ENCODE results near the gene POLR3H. TPM values are rescaled to one million over a fixed set of nuclear protein-coding genes. Genes with fewer than 3 reads are reported as not detected.

The POLR3H gene
- total and polyA plus RNA-seq, 10 of the 15 experiments (the other 5 are each of a cell fraction or from before 2014, with no cell fraction given): 3.5 to 62.7 (median 24.6) TPM

- TF ChIP-seq BMI1 (IDR thresholded peaks at IDR 0.05; ENCODE audit: borderline replicate concordance) (no peak), E2F8 (IDR thresholded peaks at IDR 0.05; ENCODE audit: low read depth, partially characterized antibody) (no peak)
These were observed 23.1 kb downstream of the POLR3H start (continued) for GRCh38 chr22:41521126-41521525.

- FAIRE-seq: no peak
These were observed 26.3 kb downstream of the POLR3H start for GRCh38 chr22:41518048-41518347.

More at GRCh38 chr22:41518048-41518347, 26.3 kb downstream of the POLR3H start:
- CTCF ChIA-PET: interaction anchor here (0.6 to 6.2 kb wide), 26 partner anchors 10 to 595 kb away, joined by 3 to 141 read pairs (median 7); partner anchors contain the start of genes ACO2, PHF5A, PMM1 and POLR3H
- Histone ChIP-seq H3K9ac (ENCODE audit: control insufficient read depth, insufficient read depth, low read length) (no peak overlapping the region), H3K9me3 (replicated peaks; ENCODE audit: control insufficient read depth, insufficient read depth, low read length) (no peaks in the 10 kb centered on the region), H3K36me3 (ENCODE audit: control insufficient read depth in 2 of 2, insufficient read depth in 2 of 2, low read length in 1 of 2) (peaks cover 24 to 51% of the 10 kb centered on the region in 2 experiments), H3K4me3 (no peak overlapping the region), H4K20me1 (ENCODE audit: control insufficient read depth, insufficient read depth) (no peaks in the 10 kb centered on the region), H3K27me3 (replicated peaks in 1 of 2; ENCODE audit: control insufficient read depth in 2 of 2, insufficient read depth in 2 of 2, low read length in 1 of 2) (no peaks in the 10 kb centered on the region), H2AFZ (ENCODE audit: control insufficient read depth, low read depth, low read length) (no peak overlapping the region), H3K27ac (ENCODE audit: control insufficient read depth, insufficient read depth) (no peak overlapping the region), H3K79me2 (ENCODE audit: control insufficient read depth, insufficient read depth, low read length) (no peaks in the 10 kb centered on the region), H3K4me1 (ENCODE audit: control insufficient read depth, insufficient read depth, low read length) (no peaks in the 10 kb centered on the region), H3K4me2 (ENCODE audit: control insufficient read depth, insufficient read depth) (no peak overlapping the region)
- RAD21 ChIA-PET (ENCODE audit: unreplicated experiment): interaction anchor here (0.8 to 4.9 kb wide), 9 partner anchors 9 to 115 kb away, joined by 3 to 67 read pairs (median 4); partner anchors contain the start of genes ACO2 and PHF5A
- SMC1A ChIA-PET (ENCODE audit: uncharacterized antibody, unreplicated experiment): interaction anchor here (0.9 to 4.7 kb wide), 7 partner anchors 12 to 114 kb away, joined by 3 to 57 read pairs (median 4); no protein-coding TSS in a partner anchor
- no peak for TF ChIP-seq MXI1 (IDR thresholded peaks at IDR 0.05; ENCODE audit: low read depth, low read length)
- TF ChIP-seq NFYB (IDR thresholded peaks at IDR 0.05; ENCODE audit: insufficient read depth, low read depth, low read length): no peak
- TF ChIP-seq MTA3 (IDR thresholded peaks at IDR 0.05; ENCODE audit: borderline replicate concordance, low read length): no peak
- TF ChIP-seq MTA2 (IDR thresholded peaks at IDR 0.05; ENCODE audit: low read depth): no peak
- TF ChIP-seq STAT3 (IDR thresholded peaks at IDR 0.05; ENCODE audit: low read depth, low read length): no peak
- no peak for TF ChIP-seq RELB (IDR thresholded peaks at IDR 0.05; ENCODE audit: low read depth)
- no peak for TF ChIP-seq CEBPB (IDR thresholded peaks at IDR 0.05; ENCODE audit: borderline replicate concordance in 1 of 2, low read depth in 2 of 2, low read length in 2 of 2)
- no peak for TF ChIP-seq SUPT20H (IDR thresholded peaks at IDR 0.05; ENCODE audit: borderline replicate concordance, control insufficient read depth, low read depth, low read length)
- TF ChIP-seq JUNB (IDR thresholded peaks at IDR 0.05): no peak
- TF ChIP-seq GABPA (IDR thresholded peaks at IDR 0.05; ENCODE audit: low read depth): no peak
- no peak for TF ChIP-seq BRCA1 (IDR thresholded peaks at IDR 0.05; ENCODE audit: low read depth, low read length)
- TF ChIP-seq ZBTB40 (IDR thresholded peaks at IDR 0.05; ENCODE audit: borderline replicate concordance): no peak
- TF ChIP-seq NFXL1 (IDR thresholded peaks at IDR 0.05; ENCODE audit: borderline replicate concordance): no peak
- no TSS peak for BruUV-seq (replicated peaks)
- WGBS (ENCODE audit: insufficient coverage, insufficient replicate concordance, low lambda C conversion rate, missing lambda C conversion rate): 99% methylated on average over 7 of the region's 7 CpGs
- no peak for ATAC-seq
- in situ Hi-C loops (cut with MboI): loop anchor here (5.0 kb wide), 1 partner anchor 116 kb away; no protein-coding TSS in a partner anchor
- intact Hi-C loops (cut with micrococcal nuclease; ENCODE audit: unreplicated experiment): no loop called here
- POLR2A ChIA-PET: no interaction called here
- DNase-seq (ENCODE audit: low read depth, low spot score): no peak

All from GM12878 (cell line).